GM21723 (cell line): ENCODE data around the gene GBA3.

ENCODE experiments used
- ATAC-seq: cut with Tn5 transposase; IDR thresholded peaks from one replicate; pipeline ENCODE4 v1.9.1; 2021; ENCODE audit warnings: mild to moderate bottlenecking, moderate library complexity; ENCODE audit not compliant: unreplicated experiment

GBA3 gene

GRCh38 chr4:22778547-22779163, 85.9 kb downstream of the GBA3 start:
- no peak for ATAC-seq

GRCh38 chr4:22780317-22780716, 87.6 kb downstream of the GBA3 start:
- no peak for ATAC-seq

- no peak for ATAC-seq
Measured at GRCh38 chr4:22780797-22781196, 88.1 kb downstream of the GBA3 start.

- ATAC-seq: no peak
Measured at GRCh38 chr4:22787753-22788375, 95.1 kb downstream of the GBA3 start.

GRCh38 chr4:22790631-22791030, 97.9 kb downstream of the GBA3 start:
- ATAC-seq: no peak

GRCh38 chr4:22794732-22795131, 102.0 kb downstream of the GBA3 start:
- no peak for ATAC-seq

GRCh38 chr4:22801391-22801790, 108.7 kb downstream of the GBA3 start:
- no peak for ATAC-seq

- no peak for ATAC-seq
Measured at GRCh38 chr4:22802876-22803275, 110.1 kb downstream of the GBA3 start.

GRCh38 chr4:22803512-22803911, 110.8 kb downstream of the GBA3 start:
- no peak for ATAC-seq

GRCh38 chr4:22814906-22815305, 122.2 kb downstream of the GBA3 start:
- no peak for ATAC-seq

- no peak for ATAC-seq
Measured at GRCh38 chr4:22824091-22824490, 131.4 kb downstream of the GBA3 start.

- no peak for ATAC-seq
Measured at GRCh38 chr4:22842360-22843018, 149.8 kb downstream of the GBA3 start.

- no peak for ATAC-seq
Measured at GRCh38 chr4:22848332-22848731, 155.6 kb downstream of the GBA3 start.

GRCh38 chr4:22850055-22850454, 157.3 kb downstream of the GBA3 start:
- no peak for ATAC-seq

GRCh38 chr4:22850630-22851029, 157.9 kb downstream of the GBA3 start:
- peak; percentile 62 for ATAC-seq

GRCh38 chr4:22857411-22857810, 164.7 kb downstream of the GBA3 start:
- ATAC-seq: no peak

GRCh38 chr4:22859318-22859717, 166.6 kb downstream of the GBA3 start:
- ATAC-seq: no peak
